ENCODE measurements around the gene PDXK. TPM values are rescaled to one million over a fixed set of nuclear protein-coding genes. Genes with fewer than 3 reads are reported as not detected.
A peak's percentile ranks its signal among the peaks of the same experiment; 100 is the strongest.

The PDXK gene
- total and polyA plus RNA-seq, 7 donors, result 22.1 to 88.5 (median 26.0) TPM

- no peaks in the 10 kb centered on the region for H3K27me3 ChIP-seq
- H3K4me3 ChIP-seq, result no peak overlapping the region
- H3K4me1 ChIP-seq, result peaks cover 0 to 20% (median 11%) of the 10 kb centered on the region in 4 donors
- peak; percentile 62 for DNase-seq
- TF ChIP-seq POLR2AphosphoS5 (IDR thresholded peaks at IDR 0.05) (no peak), EP300 (IDR thresholded peaks at IDR 0.05) (no peak), POLR2A (IDR thresholded peaks at IDR 0.05) (no peak), CTCF (IDR thresholded peaks at IDR 0.05) (no peak)
- intact Hi-C loops (cut with DNase I), result no loop called here
- H3K9me3 ChIP-seq, result no peaks in the 10 kb centered on the region
- peaks cover 0 to 20% (median 0%) of the 10 kb centered on the region in 4 donors for H3K36me3 ChIP-seq
- H3K27ac ChIP-seq, result peak overlapping the region in 2 of 4 donors; percentile 7 to 34
- WGBS, 2 donors, result 76 to 79% methylated on average over 9 of the region's 9 CpGs
Observed at GRCh38 chr21:43734928-43735229, 15.9 kb downstream of the PDXK start.

- Histone ChIP-seq H3K27ac (peak overlapping the region in 1 of 4 donors; percentile 7), H3K4me1 (peaks cover 0 to 19% (median 11%) of the 10 kb centered on the region in 4 donors), H3K4me3 (no peak overlapping the region), H3K36me3 (peaks cover 0 to 20% (median 0%) of the 10 kb centered on the region in 4 donors), H3K27me3 (no peaks in the 10 kb centered on the region), H3K9me3 (no peaks in the 10 kb centered on the region)
- TF ChIP-seq POLR2AphosphoS5 (IDR thresholded peaks at IDR 0.05) (no peak), EP300 (IDR thresholded peaks at IDR 0.05) (no peak), CTCF (IDR thresholded peaks at IDR 0.05) (no peak), POLR2A (IDR thresholded peaks at IDR 0.05) (no peak)
- WGBS, 2 donors, result 91 to 94% methylated on average over 22 of the region's 22 CpGs
- peak; percentile 54 for DNase-seq
- intact Hi-C loops (cut with DNase I), result no loop called here
Observed at GRCh38 chr21:43735236-43736091, 16.5 kb downstream of the PDXK start.

- Histone ChIP-seq H3K9me3 (no peaks in the 10 kb centered on the region), H3K27me3 (no peaks in the 10 kb centered on the region), H3K4me3 (no peak overlapping the region), H3K36me3 (peaks cover 0 to 20% (median 0%) of the 10 kb centered on the region in 4 donors), H3K27ac (no peak overlapping the region), H3K4me1 (peaks cover 0 to 20% (median 11%) of the 10 kb centered on the region in 4 donors)
- intact Hi-C loops (cut with DNase I), result no loop called here
- DNase-seq, result peak; percentile 60
- TF ChIP-seq POLR2A (IDR thresholded peaks at IDR 0.05), result no peak
- no peak for TF ChIP-seq EP300 (IDR thresholded peaks at IDR 0.05)
- TF ChIP-seq POLR2AphosphoS5 (IDR thresholded peaks at IDR 0.05), result no peak
- no peak for TF ChIP-seq CTCF (IDR thresholded peaks at IDR 0.05)
- 93 to 94% methylated on average over 25 of the region's 25 CpGs for WGBS, 2 donors
Observed at GRCh38 chr21:43736224-43736883, 17.4 kb downstream of the PDXK start.

GRCh38 chr21:43737158-43737950, 18.4 kb downstream of the PDXK start:
- Histone ChIP-seq H3K9me3 (no peaks in the 10 kb centered on the region), H3K27me3 (no peaks in the 10 kb centered on the region), H3K27ac (peak overlapping the region in 1 of 4 donors; percentile 14), H3K4me3 (no peak overlapping the region), H3K4me1 (peaks cover 0 to 18% (median 11%) of the 10 kb centered on the region in 4 donors), H3K36me3 (peaks cover 0 to 24% (median 0%) of the 10 kb centered on the region in 4 donors)
- intact Hi-C loops (cut with DNase I), result no loop called here
- TF ChIP-seq POLR2AphosphoS5 (IDR thresholded peaks at IDR 0.05) (no peak), CTCF (IDR thresholded peaks at IDR 0.05) (no peak), EP300 (IDR thresholded peaks at IDR 0.05) (no peak), POLR2A (IDR thresholded peaks at IDR 0.05) (no peak)
- 95% methylated on average over 35 of the region's 35 CpGs for WGBS, 2 donors
- no peak for DNase-seq

Data from sigmoid colon (tissue), 7 donors.